ENCODE results near the gene DLG2.

DLG2 gene

DNA sequence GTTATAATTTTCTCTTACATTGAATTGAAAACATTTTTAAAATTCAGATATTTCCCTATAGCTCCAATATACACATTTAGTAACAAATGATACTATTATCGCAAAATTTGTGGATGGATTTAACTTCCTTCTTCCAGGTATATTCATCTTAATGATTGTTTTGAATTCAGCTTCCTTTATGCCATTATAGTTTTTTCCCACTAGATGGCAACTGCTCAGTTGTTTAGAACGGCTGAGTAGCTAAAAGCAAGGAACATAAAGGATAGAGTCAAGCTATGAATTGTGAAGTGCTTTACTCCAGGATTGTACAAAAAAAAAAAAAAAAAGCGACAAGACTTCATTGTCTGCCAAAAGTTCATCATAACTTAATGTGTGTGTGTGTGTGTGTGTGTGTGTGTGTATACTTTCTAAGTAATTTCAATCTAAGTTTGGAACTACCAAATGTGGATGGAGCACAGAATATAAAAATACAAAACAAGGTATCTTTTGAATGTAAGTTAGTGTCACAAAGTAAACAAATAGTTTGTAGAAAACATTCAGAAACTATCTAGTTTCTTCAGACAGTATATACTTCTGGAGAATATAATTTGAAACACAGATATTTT is 846.4 kb downstream of the DLG2 start:
- H3K4me3 Mint-ChIP-seq, result no peak overlapping the region
- no peak overlapping the region for H3K27ac Mint-ChIP-seq
- H3K27me3 Mint-ChIP-seq, result no peaks in the 10 kb centered on the region
- peaks cover 11% of the 10 kb centered on the region for H3K9me3 Mint-ChIP-seq
- peaks cover 2% of the 10 kb centered on the region for H3K36me3 Mint-ChIP-seq
- no peaks in the 10 kb centered on the region for H3K4me1 Mint-ChIP-seq

DNA sequence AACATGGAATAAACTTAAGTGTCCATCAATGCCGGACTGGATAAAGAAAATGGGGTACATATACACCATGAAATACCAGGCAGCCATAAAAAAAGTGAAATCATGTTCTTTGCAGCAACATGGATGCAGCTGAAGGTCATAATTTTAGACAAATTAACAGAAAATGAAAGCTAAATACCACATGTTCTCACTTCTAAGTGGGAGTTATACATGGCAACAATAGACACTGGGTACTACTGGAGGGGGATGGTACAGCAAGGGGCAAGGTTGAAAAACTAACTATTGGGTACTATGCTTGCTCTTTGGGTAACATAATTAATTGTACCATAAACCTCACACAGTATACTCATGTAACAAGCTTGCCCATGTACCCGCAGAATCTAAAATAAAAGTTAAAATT is 851.6 kb downstream of the DLG2 start:
- Mint-ChIP-seq H3K36me3 (peaks cover 2% of the 10 kb centered on the region), H3K27me3 (no peaks in the 10 kb centered on the region), H3K4me3 (no peak overlapping the region), H3K27ac (no peak overlapping the region), H3K4me1 (no peaks in the 10 kb centered on the region), H3K9me3 (peaks cover 31% of the 10 kb centered on the region)

DNA sequence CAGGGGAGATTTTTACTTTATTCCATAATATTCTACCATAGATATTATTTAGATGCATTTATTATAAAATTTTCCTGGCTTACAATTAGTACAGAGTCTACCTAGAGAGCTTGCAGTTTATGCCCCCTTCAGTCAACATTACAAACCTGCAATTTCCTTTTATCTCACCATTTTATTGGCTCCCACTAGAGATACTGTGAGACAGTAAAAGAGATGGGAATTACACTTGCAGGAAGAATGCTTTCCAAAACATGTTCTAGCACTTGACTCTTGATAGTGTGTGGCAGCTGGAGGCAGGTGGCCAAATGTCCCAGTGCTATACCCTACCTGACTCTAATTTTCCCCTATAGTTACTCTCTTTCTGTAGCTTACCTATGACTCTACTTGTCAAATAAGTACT is 863.2 kb downstream of the DLG2 start:
- Mint-ChIP-seq H3K4me3 (no peak overlapping the region), H3K9me3 (peaks cover 4% of the 10 kb centered on the region), H3K27me3 (no peaks in the 10 kb centered on the region), H3K36me3 (no peaks in the 10 kb centered on the region), H3K27ac (no peak overlapping the region), H3K4me1 (no peaks in the 10 kb centered on the region)

DNA sequence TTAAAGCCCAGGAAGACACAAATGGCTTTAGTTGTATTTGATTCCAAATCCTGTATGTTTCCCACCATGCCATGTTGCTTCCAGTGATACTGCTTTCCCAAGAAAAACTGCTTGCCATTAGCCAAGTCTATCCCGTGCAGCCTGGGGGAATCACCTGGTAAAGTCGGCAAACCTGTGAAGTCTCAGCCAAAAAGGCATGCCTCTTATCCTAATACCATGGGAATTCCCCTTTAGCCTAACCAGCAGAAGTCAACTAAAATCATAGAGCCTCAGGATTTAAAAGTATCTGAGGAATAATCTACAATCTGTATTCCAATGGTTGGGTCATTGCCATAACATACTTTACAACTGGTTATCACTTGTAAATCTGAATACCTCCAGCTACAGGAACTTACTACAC is 869.4 kb downstream of the DLG2 start:
- Mint-ChIP-seq H3K36me3 (no peaks in the 10 kb centered on the region), H3K4me1 (no peaks in the 10 kb centered on the region), H3K27me3 (no peaks in the 10 kb centered on the region), H3K9me3 (peaks cover 15% of the 10 kb centered on the region), H3K27ac (no peak overlapping the region), H3K4me3 (no peak overlapping the region)

DNA sequence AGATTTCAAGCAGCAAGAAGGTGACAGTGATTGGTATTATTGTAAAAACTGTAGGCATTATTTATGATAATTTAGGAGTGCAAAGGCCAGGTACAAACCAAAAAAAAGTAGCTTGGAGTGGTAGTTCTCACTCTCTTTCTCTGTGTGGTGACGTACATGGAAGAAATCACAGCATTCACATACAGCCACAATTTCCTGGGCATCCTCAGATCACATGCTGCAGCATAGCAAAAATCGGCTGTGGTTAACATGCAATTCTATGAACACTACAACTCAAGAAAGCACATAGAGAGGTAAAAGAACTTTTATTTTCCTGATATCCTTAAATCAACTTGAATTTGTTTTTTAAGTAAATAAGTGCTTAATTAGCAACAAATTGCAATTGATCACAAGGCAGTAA is 875.8 kb downstream of the DLG2 start:
- H3K4me3 Mint-ChIP-seq, result no peak overlapping the region
- H3K4me1 Mint-ChIP-seq, result peaks cover 8% of the 10 kb centered on the region
- H3K27me3 Mint-ChIP-seq, result no peaks in the 10 kb centered on the region
- H3K27ac Mint-ChIP-seq, result no peak overlapping the region
- peaks cover 14% of the 10 kb centered on the region for H3K9me3 Mint-ChIP-seq
- H3K36me3 Mint-ChIP-seq, result no peaks in the 10 kb centered on the region

DNA sequence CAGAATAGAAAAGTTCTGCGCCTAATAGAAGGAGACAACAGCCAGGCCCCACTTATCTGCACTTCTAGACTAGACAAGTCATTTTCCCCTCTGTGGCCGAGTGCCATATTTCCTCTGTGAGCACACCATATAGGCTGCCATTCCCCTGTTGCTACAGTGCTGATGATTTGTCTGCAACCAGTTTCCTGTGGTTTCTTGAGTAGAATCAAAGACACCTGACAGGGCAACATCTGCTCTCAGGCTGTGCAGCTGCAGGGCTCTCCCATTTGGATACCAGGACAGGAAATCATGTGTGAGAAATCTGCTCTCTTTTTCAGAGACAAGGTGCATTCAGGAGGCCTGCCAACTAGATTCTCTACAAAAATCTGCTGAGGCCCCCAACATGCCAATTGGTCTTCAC is 879.3 kb downstream of the DLG2 start:
- Mint-ChIP-seq H3K27me3 (no peaks in the 10 kb centered on the region), H3K36me3 (peaks cover 1% of the 10 kb centered on the region), H3K9me3 (peaks cover 5% of the 10 kb centered on the region), H3K27ac (no peak overlapping the region), H3K4me3 (no peak overlapping the region), H3K4me1 (peaks cover 8% of the 10 kb centered on the region)

DNA sequence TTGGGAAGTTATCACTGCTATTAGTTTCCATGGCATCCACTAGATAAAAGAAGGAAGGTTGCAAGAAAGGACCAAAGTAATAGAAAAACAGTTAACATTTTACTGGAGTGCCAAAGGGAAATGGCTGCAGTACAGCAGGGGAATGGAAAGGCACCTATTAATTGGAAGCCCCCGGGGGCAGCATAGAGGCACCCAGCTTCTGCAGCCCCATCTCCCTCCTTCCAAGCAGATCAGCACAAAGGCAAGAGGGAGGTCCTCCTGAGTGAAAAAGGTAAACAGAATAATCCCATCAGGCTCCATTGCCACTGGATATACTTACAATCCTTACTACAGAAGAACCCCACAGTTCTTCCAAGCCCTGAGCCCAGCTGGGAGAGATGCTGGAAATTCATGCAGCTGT is 887.1 kb downstream of the DLG2 start:
- no peak overlapping the region for H3K4me3 Mint-ChIP-seq
- no peaks in the 10 kb centered on the region for H3K4me1 Mint-ChIP-seq
- H3K27me3 Mint-ChIP-seq, result no peaks in the 10 kb centered on the region
- H3K36me3 Mint-ChIP-seq, result peaks cover 4% of the 10 kb centered on the region
- peaks cover 29% of the 10 kb centered on the region for H3K9me3 Mint-ChIP-seq
- H3K27ac Mint-ChIP-seq, result no peak overlapping the region

DNA sequence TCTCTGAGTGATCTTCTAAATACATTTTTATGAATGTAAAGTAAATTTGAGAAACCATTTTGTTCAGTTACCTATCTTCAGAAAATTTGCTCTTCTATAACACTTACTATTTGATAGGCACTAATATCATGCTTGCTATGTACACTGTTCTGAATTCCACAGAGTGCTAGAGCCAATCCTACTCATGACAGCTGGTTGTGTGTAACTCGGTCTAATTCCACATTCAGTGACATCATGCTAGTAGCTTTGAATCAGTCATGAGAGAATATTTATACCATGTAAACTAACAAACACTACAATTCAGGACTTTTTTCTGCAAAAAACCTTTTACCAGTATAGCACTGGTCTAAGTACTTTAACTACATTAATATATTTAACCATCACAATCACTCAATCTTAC is 902.9 kb downstream of the DLG2 start:
- peaks cover 3% of the 10 kb centered on the region for H3K36me3 Mint-ChIP-seq
- H3K27ac Mint-ChIP-seq, result no peak overlapping the region
- H3K9me3 Mint-ChIP-seq, result peaks cover 6% of the 10 kb centered on the region
- H3K4me1 Mint-ChIP-seq, result peaks cover 7% of the 10 kb centered on the region
- H3K4me3 Mint-ChIP-seq, result no peak overlapping the region
- H3K27me3 Mint-ChIP-seq, result peaks cover 3% of the 10 kb centered on the region

DNA sequence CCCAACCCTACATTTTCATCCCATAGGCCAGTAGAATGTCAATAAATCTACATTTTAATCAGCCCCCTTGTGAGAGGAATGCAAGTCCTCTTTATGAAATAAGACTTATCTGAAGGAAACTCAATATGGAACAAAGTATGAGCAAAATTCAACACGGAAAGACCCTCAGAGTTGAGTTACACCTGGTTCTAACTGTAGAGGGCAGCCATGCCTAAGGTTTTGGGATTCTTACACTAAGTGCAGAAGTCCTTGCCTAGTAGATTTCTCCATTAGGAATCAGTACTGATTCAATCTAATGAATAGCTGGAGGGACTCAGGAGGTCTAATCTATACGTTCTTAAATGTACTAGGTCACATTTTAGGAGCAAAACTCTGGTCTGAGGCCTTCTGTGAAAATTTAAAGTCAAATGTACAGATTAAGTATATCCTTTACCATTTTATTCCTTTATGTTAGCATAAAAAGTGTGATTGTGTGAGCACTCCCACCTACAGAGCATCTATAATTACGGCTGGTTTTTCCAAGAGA is 904.5 kb downstream of the DLG2 start:
- Mint-ChIP-seq H3K4me3 (no peak overlapping the region), H3K27ac (no peak overlapping the region), H3K9me3 (no peaks in the 10 kb centered on the region), H3K4me1 (peaks cover 7% of the 10 kb centered on the region), H3K36me3 (no peaks in the 10 kb centered on the region), H3K27me3 (peaks cover 3% of the 10 kb centered on the region)

DNA sequence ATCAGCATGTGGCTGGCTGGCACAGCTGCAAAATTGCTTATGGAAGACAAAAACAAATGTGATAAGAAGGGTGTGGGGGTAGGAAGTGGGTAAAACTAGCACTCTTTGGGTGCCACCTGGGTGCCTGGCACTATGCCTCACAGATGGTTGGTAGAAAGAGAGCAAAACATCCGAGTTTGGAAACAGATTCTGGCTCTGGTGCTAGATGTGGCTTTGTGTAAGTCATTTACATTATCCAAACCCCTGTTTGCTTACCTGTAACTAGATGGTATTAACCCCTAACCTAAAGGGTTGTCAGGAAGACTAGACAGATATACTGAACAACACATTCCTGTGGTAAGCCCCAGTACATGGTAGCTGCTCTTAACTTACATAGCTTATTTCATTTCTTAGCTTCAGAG is 905.6 kb downstream of the DLG2 start:
- peak overlapping the region; percentile 67 for H3K4me3 Mint-ChIP-seq
- H3K9me3 Mint-ChIP-seq, result no peaks in the 10 kb centered on the region
- peak overlapping the region; percentile 24 for H3K27ac Mint-ChIP-seq
- peaks cover 3% of the 10 kb centered on the region for H3K27me3 Mint-ChIP-seq
- no peaks in the 10 kb centered on the region for H3K36me3 Mint-ChIP-seq
- peaks cover 7% of the 10 kb centered on the region for H3K4me1 Mint-ChIP-seq

DNA sequence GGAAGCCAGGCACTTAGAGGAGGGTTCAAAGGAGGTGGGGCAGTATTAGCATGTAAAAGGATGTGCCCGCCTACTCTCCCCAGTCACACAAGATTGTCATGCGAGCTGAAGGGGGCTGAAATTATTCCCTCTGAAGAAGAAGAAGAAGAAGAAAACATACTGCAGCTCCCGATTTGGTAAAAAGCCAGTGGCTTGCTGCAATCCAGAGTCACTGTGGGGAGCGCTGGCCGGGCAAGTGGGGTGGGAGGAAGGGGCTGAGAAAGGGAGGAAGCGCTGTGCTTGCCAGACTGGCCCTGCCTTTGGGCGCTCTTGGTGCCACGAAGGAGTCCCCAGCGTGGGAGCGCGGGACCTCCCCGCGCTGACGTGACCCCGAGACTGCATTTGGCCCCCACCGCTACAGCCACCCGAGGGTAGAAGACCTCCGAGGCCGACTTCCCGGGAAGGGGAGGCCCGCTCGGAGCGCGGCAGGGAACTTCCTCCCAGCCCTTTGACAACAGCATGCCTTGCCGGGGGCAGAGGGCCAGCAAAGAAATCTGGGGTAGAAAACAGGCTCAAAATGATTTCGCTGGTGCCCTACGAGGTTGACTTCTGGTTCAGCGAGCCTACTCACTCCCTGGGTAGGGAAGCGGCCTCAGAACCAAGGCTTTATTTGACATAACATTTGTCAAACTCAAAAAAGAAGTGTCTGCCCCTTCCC is 906.3 kb downstream of the DLG2 start:
- Mint-ChIP-seq H3K27ac (peak overlapping the region; percentile 59), H3K4me1 (peaks cover 7% of the 10 kb centered on the region), H3K9me3 (no peaks in the 10 kb centered on the region), H3K36me3 (no peaks in the 10 kb centered on the region), H3K4me3 (peak overlapping the region; percentile 67), H3K27me3 (peaks cover 3% of the 10 kb centered on the region)

DNA sequence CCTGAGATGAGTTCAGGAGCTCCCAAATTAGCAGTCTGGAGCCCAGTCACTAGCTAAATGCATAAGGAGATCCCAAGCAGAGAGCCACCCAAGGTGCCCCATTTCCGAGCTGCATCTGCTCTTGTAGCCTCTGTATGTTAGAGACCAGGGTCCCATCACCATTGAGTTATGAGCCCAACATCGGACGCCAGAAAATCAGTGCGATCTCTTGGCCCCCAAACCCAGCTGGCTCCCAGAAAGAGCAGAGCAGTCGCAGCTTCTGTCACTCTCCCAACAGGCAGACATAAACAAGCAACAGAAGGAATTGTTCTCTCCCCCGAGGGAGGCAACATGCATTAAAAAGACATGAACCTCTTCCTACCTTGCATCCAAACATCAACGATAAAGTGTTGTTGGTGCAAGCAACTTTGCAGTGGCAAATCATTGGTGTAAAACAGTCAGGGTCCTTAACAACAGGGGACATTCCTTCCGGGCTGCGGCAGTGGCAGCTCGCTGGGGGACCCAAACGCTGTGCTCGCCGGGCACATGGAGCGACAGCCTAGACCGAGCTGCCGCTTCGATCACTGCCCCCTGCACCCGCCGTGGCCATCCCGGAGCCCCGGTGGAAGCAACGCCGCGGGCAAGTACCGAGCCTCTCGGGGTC is 907.1 kb downstream of the DLG2 start:
- H3K4me1 Mint-ChIP-seq, result peaks cover 7% of the 10 kb centered on the region
- H3K27ac Mint-ChIP-seq, result no peak overlapping the region
- H3K4me3 Mint-ChIP-seq, result peak overlapping the region; percentile 67
- H3K27me3 Mint-ChIP-seq, result peaks cover 3% of the 10 kb centered on the region
- no peaks in the 10 kb centered on the region for H3K9me3 Mint-ChIP-seq
- no peaks in the 10 kb centered on the region for H3K36me3 Mint-ChIP-seq

DNA sequence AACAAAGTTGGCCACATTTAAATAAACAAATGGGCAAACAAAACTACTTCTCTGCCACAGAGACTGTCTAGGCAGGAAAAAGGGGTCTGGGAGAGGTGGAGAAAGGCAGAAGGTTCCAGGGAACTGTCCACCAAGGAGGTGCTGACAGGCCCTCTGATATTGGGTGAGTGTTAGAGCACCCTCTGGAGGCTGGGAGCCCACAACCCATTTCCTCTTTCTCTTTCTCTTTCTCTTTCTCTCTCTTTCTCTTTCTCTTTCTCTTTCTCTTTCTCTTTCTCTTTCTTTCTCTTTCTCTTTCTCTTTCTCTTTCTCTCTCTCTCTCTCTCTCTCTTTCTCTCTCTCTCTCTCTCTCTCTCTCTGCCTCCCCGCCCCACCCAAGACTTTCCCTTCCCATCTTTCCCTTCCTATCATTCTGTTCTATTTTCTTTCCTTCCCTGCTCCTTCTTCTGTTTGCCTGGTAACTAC is 912.8 kb downstream of the DLG2 start:
- H3K36me3 Mint-ChIP-seq, result no peaks in the 10 kb centered on the region
- no peaks in the 10 kb centered on the region for H3K4me1 Mint-ChIP-seq
- no peaks in the 10 kb centered on the region for H3K27me3 Mint-ChIP-seq
- H3K27ac Mint-ChIP-seq, result peak overlapping the region; percentile 44
- no peak overlapping the region for H3K4me3 Mint-ChIP-seq
- H3K9me3 Mint-ChIP-seq, result no peaks in the 10 kb centered on the region

DNA sequence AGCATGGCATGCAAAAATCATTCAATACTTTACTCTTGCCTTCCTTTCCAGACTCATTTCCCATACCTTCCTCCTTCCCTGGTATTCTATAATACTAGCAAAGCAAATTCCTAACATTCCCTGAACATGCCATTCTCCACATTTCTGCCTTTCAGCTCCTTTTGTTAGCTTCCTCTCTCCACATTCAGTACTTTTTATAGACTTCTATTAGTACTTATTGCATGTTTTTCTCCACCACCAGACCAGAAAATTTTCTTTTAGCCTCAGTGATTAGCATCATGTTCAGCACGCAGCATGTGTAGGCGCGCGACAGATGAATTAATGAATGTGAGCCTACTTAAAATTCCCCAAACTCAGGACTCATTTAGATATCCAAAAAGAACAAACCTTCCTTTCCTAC is 935.3 kb downstream of the DLG2 start:
- Mint-ChIP-seq H3K4me3 (no peak overlapping the region), H3K27ac (no peak overlapping the region)

DNA sequence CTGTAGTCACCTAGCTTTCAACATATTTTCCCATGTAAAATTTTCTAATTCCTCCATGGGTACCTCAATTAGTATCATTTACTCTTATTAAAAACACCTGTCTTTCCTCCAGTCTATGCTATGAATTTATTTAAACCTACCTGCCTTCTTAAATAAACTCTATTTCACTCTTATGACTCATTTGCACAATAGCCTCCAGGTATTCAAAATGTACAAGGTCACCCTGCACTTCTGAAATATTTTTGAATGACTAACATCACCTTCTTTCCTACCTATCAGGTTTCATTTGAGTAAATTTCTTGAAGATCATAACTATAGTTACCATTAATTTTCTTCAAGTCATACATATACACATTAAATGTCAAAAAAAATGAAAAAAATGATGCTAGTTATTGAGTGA is 939.7 kb downstream of the DLG2 start:
- no peaks in the 10 kb centered on the region for H3K4me1 Mint-ChIP-seq
- H3K27ac Mint-ChIP-seq, result no peak overlapping the region
- no peaks in the 10 kb centered on the region for H3K36me3 Mint-ChIP-seq
- no peaks in the 10 kb centered on the region for H3K27me3 Mint-ChIP-seq
- H3K4me3 Mint-ChIP-seq, result no peak overlapping the region
- H3K9me3 Mint-ChIP-seq, result peaks cover 4% of the 10 kb centered on the region

More for the DNA sequence above, 935.3 kb downstream of the DLG2 start:
- no peaks in the 10 kb centered on the region for H3K27me3 Mint-ChIP-seq
- H3K9me3 Mint-ChIP-seq, result peaks cover 10% of the 10 kb centered on the region
- no peaks in the 10 kb centered on the region for H3K36me3 Mint-ChIP-seq
- no peaks in the 10 kb centered on the region for H3K4me1 Mint-ChIP-seq

DNA sequence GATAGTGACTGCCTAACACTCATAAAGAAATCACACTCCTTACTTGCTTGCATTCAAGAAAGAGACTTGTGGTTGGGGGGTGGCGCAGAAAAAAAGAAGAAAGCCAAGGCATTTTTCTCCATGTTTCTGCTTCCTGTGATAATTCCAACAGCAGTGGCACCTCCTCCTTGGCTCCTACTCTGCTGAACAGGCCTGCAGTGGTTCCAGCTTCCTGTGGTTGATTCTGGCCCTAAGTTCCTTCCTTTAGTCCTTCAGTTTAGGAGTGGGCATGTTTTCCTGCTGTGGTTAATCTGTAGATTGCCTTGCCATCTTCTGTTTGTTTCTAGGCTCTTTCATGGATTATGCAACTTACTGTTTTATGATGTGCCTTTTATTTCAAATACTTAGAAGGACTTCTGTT is 940.4 kb downstream of the DLG2 start:
- H3K9me3 Mint-ChIP-seq, result peaks cover 4% of the 10 kb centered on the region
- H3K4me1 Mint-ChIP-seq, result no peaks in the 10 kb centered on the region
- H3K27me3 Mint-ChIP-seq, result no peaks in the 10 kb centered on the region
- no peaks in the 10 kb centered on the region for H3K36me3 Mint-ChIP-seq
- no peak overlapping the region for H3K4me3 Mint-ChIP-seq
- no peak overlapping the region for H3K27ac Mint-ChIP-seq

All from activated naive CD4-positive, alpha-beta T cell treated with anti-CD3 and anti-CD28 coated beads, Interleukin-2, amount 50 U/mL, for 24 hours (primary cell).